BLaER1 (cell line): ENCODE measurements around the gene HYKK.
"Not testable (repeated sequence)": the region's sequence is repeated elsewhere in the genome, so short reads cannot be mapped to it uniquely, and the experiment has no call there.

Experiments used
- H3K27ac ChIP-seq: shearing (Covaris generic); formaldehyde crosslinking; 2 replicates; pipeline ENCODE4 v1.8.1; 2022
- H3K27me3 ChIP-seq: shearing (Covaris generic); formaldehyde crosslinking; 2 replicates; pipeline ENCODE4 v1.8.1; 2022
- H3K36me3 ChIP-seq: shearing (Covaris generic); formaldehyde crosslinking; 2 replicates; pipeline ENCODE4 v1.8.1; 2022
- H3K4me1 ChIP-seq: shearing (Covaris generic); formaldehyde crosslinking; 2 replicates; pipeline ENCODE4 v1.8.1; 2022
- H3K4me2 ChIP-seq: shearing (Covaris generic); formaldehyde crosslinking; 2 replicates; pipeline ENCODE4 v1.8.1; 2022
- H3K4me3 ChIP-seq: shearing (Covaris generic); formaldehyde crosslinking; 2 replicates; pipeline ENCODE4 v1.8.1; 2022
- H3K9ac ChIP-seq: shearing (Covaris generic); formaldehyde crosslinking; 2 replicates; pipeline ENCODE4 v1.8.1; 2022
- H3K9me3 ChIP-seq: shearing (Covaris generic); formaldehyde crosslinking; 2 replicates; pipeline ENCODE4 v1.8.1; 2022
- H4K20me1 ChIP-seq: shearing (Covaris generic); formaldehyde crosslinking; 2 replicates; pipeline ENCODE4 v1.8.1; 2022
- Cebpa-rat ChIP-seq: shearing (Covaris generic); IDR thresholded peaks from 2 replicates; pipeline ENCODE4 v1.8.1; 2022

The HYKK gene

GRCh38 chr15:78540141-78540870, 32.9 kb downstream of the HYKK start, which contains the start of gene PSMA4:
TSS of gene PSMA4 (plus strand) at chr15:78540444. CDS start at chr15:78541928, 1,484 bp downstream.
- Histone ChIP-seq H3K9me3 (no peaks in the 10 kb centered on the region), H3K9ac (peak within 1 kb of the TSS; percentile 93), H3K4me1 (peaks cover 30% of the 10 kb centered on the region), H3K4me3 (peak within 1 kb of the TSS; percentile 80), H3K36me3 (peaks cover 35% of the 10 kb centered on the region), H4K20me1 (peaks cover 31% of the 10 kb centered on the region), H3K27me3 (no peaks in the 10 kb centered on the region), H3K4me2 (peak within 1 kb of the TSS; percentile 96), H3K27ac (peak within 1 kb of the TSS; percentile 94)
- TF ChIP-seq Cebpa-rat = no peak

- peak overlapping the region; percentile 94 for H3K27ac ChIP-seq
- H3K9ac ChIP-seq = peak overlapping the region; percentile 93
- H3K4me1 ChIP-seq = peaks cover 30% of the 10 kb centered on the region
- H3K9me3 ChIP-seq = no peaks in the 10 kb centered on the region
- peaks cover 38% of the 10 kb centered on the region for H4K20me1 ChIP-seq
- no peak for TF ChIP-seq Cebpa-rat
- H3K27me3 ChIP-seq = no peaks in the 10 kb centered on the region
- peak overlapping the region; percentile 96 for H3K4me2 ChIP-seq
- peaks cover 43% of the 10 kb centered on the region for H3K36me3 ChIP-seq
- peak overlapping the region; percentile 80 for H3K4me3 ChIP-seq
Measured at GRCh38 chr15:78540871-78541743, 33.7 kb downstream of the HYKK start.

- Histone ChIP-seq H3K9ac (peak overlapping the region; percentile 93), H3K36me3 (peaks cover 49% of the 10 kb centered on the region), H3K27ac (peak overlapping the region; percentile 94)
Measured at GRCh38 chr15:78541744-78542034, 34.3 kb downstream of the HYKK start.

DNA sequence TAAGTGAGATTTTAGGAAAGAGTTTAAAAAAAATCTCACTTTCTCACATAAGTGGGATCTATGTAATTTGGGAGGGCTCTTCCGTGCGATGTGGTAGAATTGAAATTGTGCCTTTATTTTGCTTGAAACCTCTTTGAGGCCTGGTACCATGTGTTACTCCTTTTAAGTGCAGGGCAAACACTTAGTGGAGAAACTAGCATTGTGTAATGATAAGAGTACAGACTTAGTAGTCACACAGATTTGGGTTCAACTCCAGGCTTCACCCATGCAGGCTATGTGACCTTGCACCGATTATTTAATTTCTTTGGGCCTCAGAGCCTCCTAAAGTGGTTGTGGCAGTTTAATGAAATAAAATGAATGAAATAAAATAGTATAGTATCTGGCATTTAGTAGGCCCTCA, 35.3 kb downstream of the HYKK start:
- peaks cover 59% of the 10 kb centered on the region for H3K36me3 ChIP-seq

More at GRCh38 chr15:78541744-78542034, 34.3 kb downstream of the HYKK start:
- Histone ChIP-seq H3K4me2 (peak overlapping the region; percentile 96), H3K9me3 (no peaks in the 10 kb centered on the region), H4K20me1 (peaks cover 40% of the 10 kb centered on the region), H3K4me3 (peak overlapping the region; percentile 80), H3K4me1 (peaks cover 30% of the 10 kb centered on the region), H3K27me3 (no peaks in the 10 kb centered on the region)
- TF ChIP-seq Cebpa-rat = no peak

GRCh38 chr15:78550194-78550593, 42.8 kb downstream of the HYKK start:
- H3K27me3 ChIP-seq = no peaks in the 10 kb centered on the region
- peaks cover 28% of the 10 kb centered on the region; the same call in 1 of the 2 replicates for H4K20me1 ChIP-seq
- no peaks in the 10 kb centered on the region for H3K9me3 ChIP-seq
- TF ChIP-seq Cebpa-rat = no peak
- H3K36me3 ChIP-seq = peaks cover 60% of the 10 kb centered on the region
- no peak overlapping the region for H3K9ac ChIP-seq
- H3K4me2 ChIP-seq = no peak overlapping the region
- no peak overlapping the region for H3K27ac ChIP-seq
- H3K4me3 ChIP-seq = no peak overlapping the region
- no peaks in the 10 kb centered on the region for H3K4me1 ChIP-seq

More for the DNA sequence above, 35.3 kb downstream of the HYKK start:
- H3K4me3 ChIP-seq = no peak overlapping the region
- H3K9ac ChIP-seq = no peak overlapping the region
- H3K4me1 ChIP-seq = peaks cover 30% of the 10 kb centered on the region
- H3K4me2 ChIP-seq = peak overlapping the region; percentile 96
- H3K27me3 ChIP-seq = no peaks in the 10 kb centered on the region
- H3K9me3 ChIP-seq = no peaks in the 10 kb centered on the region
- H4K20me1 ChIP-seq = peaks cover 46% of the 10 kb centered on the region
- TF ChIP-seq Cebpa-rat = no peak
- no peak overlapping the region for H3K27ac ChIP-seq

DNA sequence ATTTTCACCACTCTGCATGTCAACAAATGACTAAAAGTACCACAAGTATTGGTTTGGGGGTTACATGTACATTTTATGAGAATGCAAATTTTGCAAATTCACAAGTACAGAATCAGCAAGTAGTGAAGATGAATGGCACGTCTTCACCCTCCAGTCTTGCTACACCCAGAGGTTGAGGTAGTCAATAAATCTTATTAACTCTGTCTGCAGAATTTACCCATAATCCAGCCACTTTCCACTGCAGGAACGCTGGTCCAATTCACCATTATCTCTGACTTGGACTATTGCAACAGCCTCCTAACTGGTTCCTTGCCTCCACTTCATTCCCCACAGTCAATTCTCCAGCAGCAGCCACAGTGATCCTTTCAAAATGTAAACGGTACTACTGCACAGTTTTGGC, 43.4 kb downstream of the HYKK start:
- H3K4me2 ChIP-seq = no peak overlapping the region
- TF ChIP-seq Cebpa-rat = no peak
- peaks cover 54% of the 10 kb centered on the region for H3K36me3 ChIP-seq
- peaks cover 23% of the 10 kb centered on the region; the same call in 1 of the 2 replicates for H4K20me1 ChIP-seq
- no peak overlapping the region for H3K27ac ChIP-seq
- H3K9me3 ChIP-seq = no peaks in the 10 kb centered on the region
- no peaks in the 10 kb centered on the region for H3K4me1 ChIP-seq
- no peaks in the 10 kb centered on the region for H3K27me3 ChIP-seq
- no peak overlapping the region for H3K4me3 ChIP-seq
- no peak overlapping the region for H3K9ac ChIP-seq

DNA sequence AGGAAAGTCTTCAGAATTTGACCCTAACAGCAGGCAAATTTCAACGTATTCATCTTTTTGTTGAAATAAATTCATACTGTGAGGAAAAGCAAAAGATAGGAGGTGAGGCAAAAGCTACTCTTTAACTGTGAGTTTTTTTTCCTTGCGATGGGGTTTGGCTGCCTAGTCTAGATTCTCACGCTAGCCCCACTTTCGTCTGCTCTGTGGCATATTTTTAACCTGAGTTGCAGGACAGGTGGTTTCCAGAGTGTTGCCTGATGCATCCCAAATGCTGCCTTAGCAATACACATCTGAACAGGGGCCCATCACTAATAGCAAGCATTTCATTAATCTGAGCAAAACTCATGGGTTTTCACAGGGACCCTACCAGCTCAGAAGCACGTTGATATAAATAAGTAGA, 44.5 kb downstream of the HYKK start:
- H3K27me3 ChIP-seq = no peaks in the 10 kb centered on the region
- H3K4me1 ChIP-seq = no peaks in the 10 kb centered on the region
- H3K27ac ChIP-seq = no peak overlapping the region
- TF ChIP-seq Cebpa-rat = no peak
- peaks cover 43% of the 10 kb centered on the region for H3K36me3 ChIP-seq
- peaks cover 18% of the 10 kb centered on the region; the same call in 1 of the 2 replicates for H4K20me1 ChIP-seq
- H3K9me3 ChIP-seq = no peaks in the 10 kb centered on the region
- no peak overlapping the region for H3K9ac ChIP-seq
- H3K4me2 ChIP-seq = no peak overlapping the region
- no peak overlapping the region for H3K4me3 ChIP-seq

GRCh38 chr15:78552597-78552996, 45.2 kb downstream of the HYKK start:
- no peak overlapping the region for H3K4me2 ChIP-seq
- no peak for TF ChIP-seq Cebpa-rat
- no peaks in the 10 kb centered on the region for H3K4me1 ChIP-seq
- no peaks in the 10 kb centered on the region for H3K9me3 ChIP-seq
- H3K36me3 ChIP-seq = peaks cover 36% of the 10 kb centered on the region
- no peak overlapping the region for H3K9ac ChIP-seq
- no peak overlapping the region for H3K4me3 ChIP-seq
- no peaks in the 10 kb centered on the region for H3K27me3 ChIP-seq
- no peak overlapping the region for H3K27ac ChIP-seq
- peaks cover 13% of the 10 kb centered on the region; the same call in 1 of the 2 replicates for H4K20me1 ChIP-seq

DNA sequence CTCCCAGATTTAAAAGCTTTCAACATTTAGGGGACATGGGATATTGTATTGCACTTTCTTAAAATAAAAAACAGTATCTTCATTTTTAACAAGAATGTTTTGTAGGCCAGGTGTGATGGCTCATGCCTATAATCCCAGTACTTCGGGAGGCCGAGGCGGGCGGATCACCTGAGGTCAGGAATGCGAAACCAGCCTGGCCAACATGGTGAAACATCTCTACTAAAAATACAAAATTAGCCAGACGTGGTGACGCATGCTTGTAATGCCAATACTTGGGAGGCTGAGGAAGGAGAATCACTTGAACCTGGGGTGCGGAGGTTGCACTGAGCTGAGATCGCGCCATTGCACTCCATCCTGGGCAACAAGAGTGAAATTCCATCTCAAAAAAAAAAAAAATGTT, 52.8 kb downstream of the HYKK start:
- not testable (repeated sequence) for H4K20me1 ChIP-seq, H3K4me3 ChIP-seq, H3K36me3 ChIP-seq, H3K4me2 ChIP-seq, H3K9ac ChIP-seq, H3K4me1 ChIP-seq, H3K9me3 ChIP-seq, H3K27me3 ChIP-seq, H3K27ac ChIP-seq

- Histone ChIP-seq H3K27ac (no peak overlapping the region), H3K9ac (no peak overlapping the region), H3K4me2 (no peak overlapping the region), H3K27me3 (no peaks in the 10 kb centered on the region), H3K4me1 (peaks cover 13% of the 10 kb centered on the region), H4K20me1 (no peaks in the 10 kb centered on the region), H3K36me3 (no peaks in the 10 kb centered on the region), H3K9me3 (no peaks in the 10 kb centered on the region), H3K4me3 (no peak overlapping the region)
- TF ChIP-seq Cebpa-rat = no peak
Measured at GRCh38 chr15:78561490-78561889, 54.1 kb downstream of the HYKK start.
